HepG2 (cell line): ENCODE data around the gene TM6SF1. TPM values are rescaled to one million over a fixed set of nuclear protein-coding genes. Genes with fewer than 3 reads are reported as not detected.

ENCODE experiments used
- CEBPG ChIP-seq: IDR thresholded peaks from 2 replicates; pipeline ENCODE4 v1.6.1; 2016
- FIP1L1 ChIP-seq: fragments of 200-400 bp; formaldehyde crosslinking; IDR thresholded peaks from 2 replicates; pipeline ENCODE4 v1.6.1; 2018; ENCODE audit warnings: low read depth, mild to moderate bottlenecking, low read length, moderate library complexity, borderline replicate concordance; ENCODE audit not compliant: insufficient read depth
- NFE2 ChIP-seq: sonication (generic); formaldehyde crosslinking; IDR thresholded peaks from 2 replicates; pipeline ENCODE4 v1.4.0; 2020; ENCODE audit warnings: missing genetic modification reagents
- NFYC ChIP-seq: IDR thresholded peaks from 2 replicates; pipeline ENCODE4 v1.6.1; 2016; ENCODE audit warnings: missing genetic modification reagents, missing compliant biosample characterization
- PHF8 ChIP-seq: sonication (generic); formaldehyde crosslinking; IDR thresholded peaks from 2 replicates; pipeline ENCODE4 v1.5.0; 2020; ENCODE audit warnings: missing genetic modification reagents
- PRDM15 ChIP-seq: sonication (generic); formaldehyde crosslinking; IDR thresholded peaks from 2 replicates; pipeline ENCODE4 v1.4.0; 2020; ENCODE audit warnings: missing genetic modification reagents
- SYNCRIP ChIP-seq: fragments of 200-400 bp; formaldehyde crosslinking; IDR thresholded peaks from 2 replicates; pipeline ENCODE4 v1.6.1; 2018; ENCODE audit warnings: mild to moderate bottlenecking, low read depth, low read length; ENCODE audit not compliant: insufficient read depth
- TAF1 ChIP-seq: sonication (generic); formaldehyde crosslinking; IDR thresholded peaks from 2 replicates; pipeline ENCODE4 v1.4.0; 2020; ENCODE audit warnings: missing genetic modification reagents
- TOPORS ChIP-seq: sonication (generic); formaldehyde crosslinking; IDR thresholded peaks from 2 replicates; pipeline ENCODE4 v1.8.0; 2023; ENCODE audit warnings: mild to moderate bottlenecking, missing genetic modification reagents
- USF2 ChIP-seq, 2 experiments: sonication (generic) in 1 of 2; formaldehyde crosslinking in 1 of 2; IDR thresholded peaks; 2 replicates each; pipeline versions ENCODE4 v1.5.1 to v1.6.1; 2011 to 2020; ENCODE audit warnings: borderline replicate concordance in 1 of 2, low read depth in 1 of 2, low read length in 1 of 2, mild to moderate bottlenecking in 1 of 2, missing genetic modification reagents in 1 of 2, moderate library complexity in 1 of 2
- ZBTB33 ChIP-seq: sonication (generic); formaldehyde crosslinking; IDR thresholded peaks from 2 replicates; pipeline ENCODE4 v1.4.0; 2020; ENCODE audit warnings: missing genetic modification reagents
- ZBTB49 ChIP-seq: sonication (generic); formaldehyde crosslinking; IDR thresholded peaks from 2 replicates; pipeline ENCODE4 v1.4.0; 2020; ENCODE audit warnings: missing genetic modification reagents, borderline replicate concordance
- ZNF234 ChIP-seq: sonication (generic); formaldehyde crosslinking; conservative IDR thresholded peaks from 2 replicates; pipeline ENCODE4 v1.5.1; 2020; ENCODE audit warnings: mild to moderate bottlenecking, missing genetic modification reagents
- ZNF333 ChIP-seq: sonication (generic); formaldehyde crosslinking; IDR thresholded peaks from 2 replicates; pipeline ENCODE4 v1.4.0; 2020; ENCODE audit warnings: mild to moderate bottlenecking, missing genetic modification reagents, borderline replicate concordance
- ZNF740 ChIP-seq: sonication (generic); formaldehyde crosslinking; IDR thresholded peaks from 2 replicates; pipeline ENCODE4 v1.4.0; 2020; ENCODE audit warnings: missing genetic modification reagents
- polyA plus RNA-seq, 8 experiments: library from polyadenylated mRNA; depleted of rRNA in 3 of 8; stranded (reverse) in 7 of 8; unstranded in 1 of 8; fragments of >200 nt; fragmentation: Illumina TruSeq in 4 of 8; extraction: Trizol in 4 of 8; gene quantifications; 2 replicates each; pipeline versions ENCODE4 v1.2.1 to v1.2.3, GENCODE V29; 2011 to 2016; ENCODE audit warnings: low read depth in 4 of 8, missing spikeins in 1 of 8, mixed read lengths in 1 of 8; ENCODE audit not compliant: insufficient read depth in 1 of 8
- total RNA-seq, 5 experiments: library from RNA; depleted of rRNA; stranded (reverse); fragments of >200 nt; fragmentation: Illumina TruSeq; extraction: Trizol; gene quantifications; 2 replicates each; pipeline ENCODE4 v1.2.3, GENCODE V29; 2016; ENCODE audit warnings: low read depth in 1 of 5

TM6SF1 gene
- total and polyA plus RNA-seq, 2 of the 13 experiments (the other 11 are each of a cell fraction or from before 2014, with no cell fraction given): not detected

GRCh38 chr15:83066734-83067637 is 40.5 kb upstream of the TM6SF1 start, which contains the start of gene BTBD1 (continued):
- no peak for TF ChIP-seq USF2 (IDR thresholded peaks at IDR 0.05; ENCODE audit: low read depth, low read length)
- no peak for TF ChIP-seq USF2 (CRISPR knock-in tag; IDR thresholded peaks at IDR 0.05; ENCODE audit: borderline replicate concordance)
- TF ChIP-seq ZNF740 (CRISPR knock-in tag): peak; percentile 75
- no peak for TF ChIP-seq NFYC (CRISPR knock-in tag)
- peak; percentile 73 for TF ChIP-seq PHF8 (CRISPR knock-in tag)
- peak; percentile 67 for TF ChIP-seq PRDM15 (CRISPR knock-in tag)
- no peak for TF ChIP-seq CEBPG
- no peak for TF ChIP-seq SYNCRIP
- TF ChIP-seq NFE2 (CRISPR knock-in tag): no peak
- TF ChIP-seq ZBTB33: no peak
- no peak for TF ChIP-seq ZNF234 (CRISPR knock-in tag)
- TF ChIP-seq ZNF333 (CRISPR knock-in tag): no peak
- TF ChIP-seq FIP1L1: 0 out of 2 replicates have a peak, but pooled peaks have one; percentile 47
- peak; percentile 66 for TF ChIP-seq TAF1
- no peak for TF ChIP-seq TOPORS
- no peak for TF ChIP-seq ZBTB49 (CRISPR knock-in tag)
